ENCODE data around the gene BCL2A1.

DNA sequence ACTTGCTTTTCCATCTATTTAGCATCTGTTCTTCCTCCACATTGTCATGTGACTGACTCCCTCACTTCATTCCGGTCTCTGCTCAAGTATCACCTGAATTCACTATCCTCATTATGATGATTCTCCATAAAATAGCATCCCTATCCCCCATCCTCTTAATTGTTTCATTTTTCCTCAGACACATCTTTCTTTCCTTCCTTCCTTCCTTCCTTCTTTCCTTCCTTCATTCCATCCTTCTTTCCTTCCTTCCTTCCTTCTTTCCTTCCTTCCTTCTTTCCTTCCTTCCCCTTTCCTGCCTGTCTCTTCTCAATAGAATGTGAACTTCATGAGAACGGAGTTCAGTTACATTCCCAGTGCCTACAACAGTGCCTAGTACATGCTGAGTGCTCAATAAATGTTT is 41.6 kb downstream of the BCL2A1 start:
- TF ChIP-seq, protein P1, sequence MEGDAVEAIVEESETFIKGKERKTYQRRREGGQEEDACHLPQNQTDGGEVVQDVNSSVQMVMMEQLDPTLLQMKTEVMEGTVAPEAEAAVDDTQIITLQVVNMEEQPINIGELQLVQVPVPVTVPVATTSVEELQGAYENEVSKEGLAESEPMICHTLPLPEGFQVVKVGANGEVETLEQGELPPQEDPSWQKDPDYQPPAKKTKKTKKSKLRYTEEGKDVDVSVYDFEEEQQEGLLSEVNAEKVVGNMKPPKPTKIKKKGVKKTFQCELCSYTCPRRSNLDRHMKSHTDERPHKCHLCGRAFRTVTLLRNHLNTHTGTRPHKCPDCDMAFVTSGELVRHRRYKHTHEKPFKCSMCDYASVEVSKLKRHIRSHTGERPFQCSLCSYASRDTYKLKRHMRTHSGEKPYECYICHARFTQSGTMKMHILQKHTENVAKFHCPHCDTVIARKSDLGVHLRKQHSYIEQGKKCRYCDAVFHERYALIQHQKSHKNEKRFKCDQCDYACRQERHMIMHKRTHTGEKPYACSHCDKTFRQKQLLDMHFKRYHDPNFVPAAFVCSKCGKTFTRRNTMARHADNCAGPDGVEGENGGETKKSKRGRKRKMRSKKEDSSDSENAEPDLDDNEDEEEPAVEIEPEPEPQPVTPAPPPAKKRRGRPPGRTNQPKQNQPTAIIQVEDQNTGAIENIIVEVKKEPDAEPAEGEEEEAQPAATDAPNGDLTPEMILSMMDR (IDR thresholded peaks at IDR 0.05) = no peak
- TF ChIP-seq POLR2A (IDR thresholded peaks at IDR 0.05) = no peak
